ENCODE data around the gene EDN1. TPM values are rescaled to one million over a fixed set of nuclear protein-coding genes. Genes with fewer than 3 reads are reported as not detected.

The EDN1 gene
- 168 and 296 TPM in 2 replicates for total RNA-seq

GRCh38 chr6:12289933-12290820 lies at the start of gene EDN1:
Gene EDN1 (plus strand): TSS chr6:12290361. CDS start chr6:12290630, 269 bp downstream.

